MM.1S (cell line): ENCODE measurements around the gene AADAT.

Experiments used
- CTCF ChIP-seq: fragments of 300-600 bp; sonication (generic); IDR thresholded peaks from 2 replicates; pipeline ENCODE4 v1.5.1; 2016; ENCODE audit warnings: antibody characterized with exemption, low read length, mixed read lengths
- EZH2phosphoT487 ChIP-seq: fragments of 300-600 bp; sonication (generic); IDR thresholded peaks from 2 replicates; pipeline ENCODE4 v1.6.1; 2018; ENCODE audit warnings: antibody characterized with exemption, low read length

GRCh38 chr4:170030121-170030520 is 59.6 kb downstream of the AADAT start:
- no peak for TF ChIP-seq CTCF
- no peak for TF ChIP-seq EZH2phosphoT487
